ENCODE results near the gene OR14J1.

DNA sequence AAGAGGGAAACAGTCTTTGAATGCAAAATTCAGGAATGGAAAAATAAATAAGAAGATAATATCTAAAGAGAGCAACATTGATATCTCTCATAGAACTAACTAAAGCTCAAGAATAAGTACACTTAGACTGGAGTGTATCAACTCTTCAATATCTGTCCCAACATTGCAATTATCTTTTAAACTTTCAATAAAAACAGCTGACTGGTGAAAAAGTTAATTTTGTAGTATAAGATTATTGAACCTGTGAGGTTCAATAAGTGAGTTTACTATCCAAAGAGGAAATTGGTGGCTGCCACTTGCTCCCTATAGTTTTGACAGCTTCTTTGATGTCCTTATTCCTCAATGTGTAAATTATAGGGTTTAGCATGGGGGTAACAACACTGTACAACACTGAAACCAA, 53.5 kb downstream of the OR14J1 start:
- TF ChIP-seq, protein P1, sequence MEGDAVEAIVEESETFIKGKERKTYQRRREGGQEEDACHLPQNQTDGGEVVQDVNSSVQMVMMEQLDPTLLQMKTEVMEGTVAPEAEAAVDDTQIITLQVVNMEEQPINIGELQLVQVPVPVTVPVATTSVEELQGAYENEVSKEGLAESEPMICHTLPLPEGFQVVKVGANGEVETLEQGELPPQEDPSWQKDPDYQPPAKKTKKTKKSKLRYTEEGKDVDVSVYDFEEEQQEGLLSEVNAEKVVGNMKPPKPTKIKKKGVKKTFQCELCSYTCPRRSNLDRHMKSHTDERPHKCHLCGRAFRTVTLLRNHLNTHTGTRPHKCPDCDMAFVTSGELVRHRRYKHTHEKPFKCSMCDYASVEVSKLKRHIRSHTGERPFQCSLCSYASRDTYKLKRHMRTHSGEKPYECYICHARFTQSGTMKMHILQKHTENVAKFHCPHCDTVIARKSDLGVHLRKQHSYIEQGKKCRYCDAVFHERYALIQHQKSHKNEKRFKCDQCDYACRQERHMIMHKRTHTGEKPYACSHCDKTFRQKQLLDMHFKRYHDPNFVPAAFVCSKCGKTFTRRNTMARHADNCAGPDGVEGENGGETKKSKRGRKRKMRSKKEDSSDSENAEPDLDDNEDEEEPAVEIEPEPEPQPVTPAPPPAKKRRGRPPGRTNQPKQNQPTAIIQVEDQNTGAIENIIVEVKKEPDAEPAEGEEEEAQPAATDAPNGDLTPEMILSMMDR (conservative IDR thresholded peaks at IDR 0.05; ENCODE audit: low read depth, low read length): no peak
- TF ChIP-seq EZH2 (IDR thresholded peaks at IDR 0.05; ENCODE audit: borderline replicate concordance, low read depth, low read length, poor library complexity, severe bottlenecking): no peak
